ENCODE results near the gene GABBR2.

DNA sequence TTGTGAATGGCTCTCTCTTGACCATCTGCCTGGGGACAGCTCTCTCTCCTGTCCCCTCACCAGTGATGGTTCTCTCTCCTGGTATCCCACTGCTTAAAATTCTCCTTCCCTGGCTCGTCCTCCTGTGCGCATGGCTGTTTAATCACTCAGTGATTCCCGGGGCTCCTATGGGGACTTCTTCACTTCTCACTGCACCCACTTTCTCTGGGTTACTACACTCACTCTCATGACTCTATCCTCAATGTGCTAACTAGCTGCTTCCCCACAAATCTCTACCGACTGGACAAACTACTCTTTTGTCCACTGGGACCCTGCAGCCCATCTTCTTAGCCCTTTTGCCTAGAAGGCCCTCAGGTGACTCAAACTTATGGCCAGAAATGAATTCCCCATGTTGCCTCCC is 364.2 kb downstream of the GABBR2 start:
- TF ChIP-seq GATA2 (IDR thresholded peaks at IDR 0.05; ENCODE audit: low read depth, low read length) = no peak
- no peak for TF ChIP-seq GATA3 (IDR thresholded peaks at IDR 0.05; ENCODE audit: low read depth, low read length)
